ENCODE results near the gene ELP4.

DNA sequence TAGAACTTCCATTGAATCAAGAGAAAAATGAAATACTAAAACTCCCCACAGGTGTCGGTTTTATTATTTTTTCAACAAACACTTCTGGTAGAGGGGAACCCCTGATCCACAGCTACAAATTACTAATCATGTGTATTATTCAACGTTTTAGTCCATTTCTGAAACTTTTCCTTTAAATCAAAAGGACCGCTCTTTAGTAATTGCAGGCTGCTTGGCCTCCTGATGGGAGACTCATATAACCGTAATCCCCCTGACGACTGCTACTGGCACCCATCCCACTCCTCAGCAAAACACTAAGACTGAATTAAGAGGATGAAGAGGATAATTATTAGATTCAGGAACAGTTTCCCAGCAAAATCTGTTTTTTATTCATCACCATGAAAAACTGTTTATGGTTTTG is 255.2 kb downstream of the ELP4 start:
- TF ChIP-seq GATA2 (IDR thresholded peaks at IDR 0.05; ENCODE audit: low read depth, low read length) (no peak), GATA3 (IDR thresholded peaks at IDR 0.05; ENCODE audit: low read depth, low read length) (no peak)

Measured in SH-SY5Y (cell line).